NOMO-1 (cell line): ENCODE results near the gene ZNF106.

Experiments
- DNase-seq, 2 experiments: peaks; one replicate each; lab custom pipeline; 2025; ENCODE audit not compliant: unreplicated experiment in 2 of 2; lab: John Stamatoyannopoulos, UW

ZNF106 gene

DNA sequence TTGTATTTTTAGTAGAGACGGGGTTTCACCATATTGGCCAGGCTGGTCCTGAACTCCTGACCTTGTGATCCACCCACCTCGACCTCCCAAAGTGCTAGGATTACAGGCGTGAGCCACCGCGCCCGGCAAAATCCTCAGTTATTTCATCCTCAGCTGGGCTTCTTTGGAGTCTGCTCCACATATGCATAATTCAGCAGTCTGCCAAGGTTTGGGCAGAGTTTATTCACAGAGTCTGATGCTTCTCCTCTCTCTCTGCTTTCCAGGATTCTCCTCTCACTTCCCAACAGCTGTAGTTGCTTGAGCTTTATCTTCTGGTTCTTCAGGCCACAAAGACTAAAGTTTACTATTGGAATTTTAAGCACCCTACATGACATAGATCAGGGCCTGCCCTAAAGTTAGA is 8.2 kb downstream of the ZNF106 start:
- DNase-seq, result no peak

DNA sequence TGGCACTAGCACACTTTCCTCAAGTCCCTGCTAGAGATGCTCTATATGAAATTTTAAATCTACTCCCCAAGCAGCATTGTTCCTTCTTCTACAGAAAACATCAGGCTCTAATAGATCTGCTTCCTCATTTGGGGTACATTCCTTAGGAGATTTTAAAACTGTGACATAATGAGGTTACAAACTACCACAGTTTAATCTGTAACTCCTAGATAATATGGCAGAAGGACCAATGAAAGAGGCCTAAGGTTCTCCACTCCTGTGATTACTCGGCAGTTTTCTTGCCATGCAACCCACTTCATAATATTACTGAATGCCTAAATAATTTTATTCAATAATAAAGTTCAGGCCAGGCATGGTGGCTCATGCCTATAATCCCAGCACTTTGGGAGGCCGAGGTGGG is 16.1 kb downstream of the ZNF106 start:
- DNase-seq, result peak in 1 of 2 experiments; percentile 24

DNA sequence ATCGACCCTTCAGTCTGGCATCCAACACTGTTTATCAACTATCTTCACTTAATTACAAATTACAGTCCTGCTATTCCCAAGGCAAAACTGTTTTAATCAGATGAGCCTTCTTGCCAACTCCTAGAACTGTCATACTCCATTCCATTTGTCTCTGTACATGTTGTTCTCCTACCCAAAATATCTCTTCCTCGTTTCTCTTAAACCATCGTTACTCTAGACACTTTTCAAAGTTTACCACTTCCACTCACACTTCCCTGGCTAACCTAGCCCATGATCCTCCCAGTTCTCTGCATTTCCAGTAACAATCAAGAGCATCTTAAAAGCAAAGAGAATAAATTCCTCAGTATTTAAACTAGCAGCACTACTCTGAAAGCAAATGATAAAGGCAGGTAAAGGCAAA is 19.9 kb downstream of the ZNF106 start:
- no peak for DNase-seq

DNA sequence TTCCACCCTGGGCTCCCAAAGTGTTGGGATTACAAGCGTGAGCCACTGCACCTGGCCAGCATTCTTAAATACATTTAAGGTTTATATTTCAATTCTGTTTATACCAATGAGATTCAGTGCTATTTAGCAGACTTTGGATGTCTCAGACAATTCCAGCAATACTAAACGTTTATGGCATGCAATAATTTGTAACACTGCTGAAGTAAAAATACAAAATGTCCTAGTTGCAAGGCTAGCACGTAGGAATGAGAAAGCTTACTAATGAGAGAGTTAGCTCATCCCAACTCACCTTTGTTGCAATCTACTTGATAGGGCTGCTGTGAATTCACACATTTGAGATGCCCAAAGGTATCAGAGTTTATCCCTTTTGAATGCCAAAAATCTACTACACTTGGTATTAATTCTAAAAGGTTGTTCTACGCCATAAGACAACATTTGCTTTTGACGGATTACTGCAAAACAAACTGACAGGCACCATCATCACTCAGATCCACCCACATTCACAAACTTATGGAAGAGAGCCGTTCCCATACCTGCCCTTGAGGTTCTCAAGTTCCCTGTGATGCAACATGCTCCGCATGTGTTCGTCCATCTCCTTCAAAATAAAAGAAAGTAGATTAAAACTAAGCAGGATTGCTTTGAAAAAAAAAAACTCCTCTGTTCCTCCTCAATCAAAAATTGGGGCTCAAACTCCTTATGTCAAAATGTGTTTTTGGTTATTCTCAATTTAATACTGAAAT is 25.3 kb downstream of the ZNF106 start:
- DNase-seq, result no peak

DNA sequence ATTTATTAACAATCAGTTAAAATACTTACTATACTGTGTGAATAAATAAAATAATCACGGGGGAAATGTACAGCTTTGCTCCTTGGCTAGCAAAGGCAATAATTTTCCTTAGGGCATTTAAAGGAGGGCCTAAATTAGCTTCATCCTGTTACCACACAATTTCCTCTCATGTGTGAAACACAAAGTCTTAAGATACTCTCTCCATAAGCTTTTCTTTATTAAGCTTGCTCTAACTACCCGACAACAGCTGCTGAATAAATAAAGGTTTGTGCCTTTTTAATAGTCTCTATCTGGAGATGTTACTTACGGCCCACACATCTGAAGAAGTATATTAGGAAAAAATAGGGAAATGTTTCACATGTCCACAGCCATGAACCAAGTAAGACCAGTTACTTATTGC is 29.7 kb downstream of the ZNF106 start:
- DNase-seq, result no peak

DNA sequence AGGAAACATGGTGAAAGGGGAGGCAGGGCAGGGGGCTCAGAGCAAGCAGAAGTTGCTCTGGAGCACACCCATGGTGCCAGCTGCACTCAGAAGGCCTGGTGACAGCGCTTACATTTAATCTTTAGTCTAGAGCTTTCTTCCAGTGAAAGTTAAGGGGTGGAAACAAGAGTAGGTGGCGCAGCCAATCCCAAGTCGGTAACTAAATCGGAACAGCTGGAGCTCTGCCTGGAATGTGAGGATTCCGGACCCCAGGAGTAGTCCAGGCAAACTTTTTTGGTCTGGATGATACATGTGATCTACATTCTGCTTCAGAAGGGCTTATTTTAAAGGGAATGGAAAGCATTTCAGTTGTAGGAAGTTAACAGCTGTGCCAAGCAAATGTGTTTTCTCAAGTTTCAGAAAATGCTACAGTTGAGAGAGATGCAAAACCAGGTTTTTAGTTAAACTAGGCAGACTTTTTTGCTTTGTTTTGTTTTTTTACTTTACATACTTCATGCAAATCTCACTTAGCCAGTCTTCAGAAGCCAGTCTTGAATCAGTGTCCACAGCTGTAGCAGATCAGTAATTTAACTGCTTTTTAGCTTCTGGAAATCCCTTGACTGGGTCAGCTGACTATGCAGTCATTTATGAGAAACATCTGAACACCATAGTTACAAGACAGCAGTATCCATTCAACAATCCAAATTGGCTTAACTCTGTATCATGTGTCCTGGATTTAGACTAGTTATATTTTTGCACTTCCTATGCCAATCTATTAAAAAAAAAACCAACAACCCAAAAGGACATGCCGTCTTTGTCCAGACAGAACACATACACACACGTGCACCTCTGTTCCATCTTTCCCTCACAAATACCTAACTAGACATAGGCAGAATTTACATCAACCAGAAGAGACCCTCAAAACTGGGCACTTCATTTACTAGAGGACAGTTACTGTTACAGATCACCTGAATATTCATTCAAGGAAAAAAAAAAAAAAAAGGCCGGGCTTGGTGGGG is 33.2 kb downstream of the ZNF106 start:
- DNase-seq, result no peak

DNA sequence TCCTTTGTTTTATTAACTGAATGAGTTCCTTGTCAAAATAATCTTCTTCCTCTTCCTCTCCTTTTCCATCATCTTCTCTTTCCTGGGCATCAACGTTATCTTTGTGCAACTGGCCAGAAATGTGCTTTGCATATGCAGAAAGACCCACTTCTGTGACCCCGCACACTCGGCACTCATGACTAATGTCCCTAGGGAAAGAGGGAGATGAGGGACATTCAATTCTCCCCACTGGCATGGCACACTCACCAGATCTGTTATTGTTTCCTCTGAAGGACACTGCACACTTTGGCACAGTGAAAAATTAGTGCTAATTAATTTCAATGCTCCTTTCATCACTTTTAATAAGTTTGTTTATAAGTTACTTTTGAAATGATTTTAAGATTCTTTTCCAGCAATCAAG is 34.0 kb downstream of the ZNF106 start:
- DNase-seq, result no peak

DNA sequence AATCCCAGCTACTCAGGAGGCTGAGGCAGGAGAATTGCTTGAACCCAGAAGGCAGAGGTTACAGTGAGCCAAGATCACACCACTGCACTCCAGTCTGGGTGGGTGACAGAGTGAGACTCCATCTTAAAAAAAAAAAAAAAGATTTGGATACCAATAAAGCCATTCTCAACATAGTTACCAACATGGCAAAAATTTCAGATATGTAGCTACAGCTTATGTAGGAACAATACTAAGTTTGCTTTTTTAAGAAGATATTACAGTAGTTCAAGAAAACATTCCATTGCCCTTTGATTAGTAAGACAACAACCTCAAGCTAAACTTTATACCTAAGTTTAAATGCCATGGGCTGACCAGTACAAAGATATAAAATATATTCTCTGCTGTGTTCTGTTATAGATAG is 34.4 kb downstream of the ZNF106 start:
- DNase-seq, result no peak

DNA sequence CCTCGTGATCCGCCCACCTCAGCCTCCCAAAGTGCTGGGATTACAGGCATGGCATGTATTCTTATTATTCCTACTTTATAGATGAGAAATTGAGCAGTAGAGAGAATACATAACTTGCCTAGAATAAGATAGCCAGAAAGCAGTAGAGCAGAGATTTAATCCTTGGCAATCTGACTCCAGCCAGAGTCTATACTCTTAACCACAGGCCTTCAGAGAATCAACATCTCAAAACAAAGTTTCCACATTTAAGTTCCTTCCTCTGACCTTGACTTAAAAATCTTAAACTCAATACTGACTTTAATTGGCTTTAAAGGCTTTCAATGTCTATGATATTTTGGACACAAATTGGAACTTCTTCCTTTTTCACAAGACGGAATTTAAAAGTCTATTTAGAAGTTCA is 37.1 kb downstream of the ZNF106 start:
- no peak for DNase-seq

DNA sequence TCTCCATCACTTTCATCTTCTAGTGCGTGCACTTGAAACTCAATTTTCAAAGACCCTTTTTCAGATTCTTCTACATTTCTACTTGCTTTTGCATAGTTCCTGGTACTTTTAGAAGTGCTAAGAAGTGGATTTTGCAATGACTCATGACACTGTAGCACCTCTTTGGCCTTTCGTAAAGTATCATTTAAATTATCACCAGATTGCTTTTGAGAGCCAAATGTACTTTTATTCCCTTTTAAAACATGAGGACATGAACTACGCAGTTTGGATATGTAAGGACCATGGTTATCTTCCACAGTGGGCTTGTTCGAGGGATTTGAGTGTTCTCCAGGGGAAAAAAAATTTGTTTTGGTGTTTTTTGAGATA is 40.5 kb downstream of the ZNF106 start:
- DNase-seq, result no peak

DNA sequence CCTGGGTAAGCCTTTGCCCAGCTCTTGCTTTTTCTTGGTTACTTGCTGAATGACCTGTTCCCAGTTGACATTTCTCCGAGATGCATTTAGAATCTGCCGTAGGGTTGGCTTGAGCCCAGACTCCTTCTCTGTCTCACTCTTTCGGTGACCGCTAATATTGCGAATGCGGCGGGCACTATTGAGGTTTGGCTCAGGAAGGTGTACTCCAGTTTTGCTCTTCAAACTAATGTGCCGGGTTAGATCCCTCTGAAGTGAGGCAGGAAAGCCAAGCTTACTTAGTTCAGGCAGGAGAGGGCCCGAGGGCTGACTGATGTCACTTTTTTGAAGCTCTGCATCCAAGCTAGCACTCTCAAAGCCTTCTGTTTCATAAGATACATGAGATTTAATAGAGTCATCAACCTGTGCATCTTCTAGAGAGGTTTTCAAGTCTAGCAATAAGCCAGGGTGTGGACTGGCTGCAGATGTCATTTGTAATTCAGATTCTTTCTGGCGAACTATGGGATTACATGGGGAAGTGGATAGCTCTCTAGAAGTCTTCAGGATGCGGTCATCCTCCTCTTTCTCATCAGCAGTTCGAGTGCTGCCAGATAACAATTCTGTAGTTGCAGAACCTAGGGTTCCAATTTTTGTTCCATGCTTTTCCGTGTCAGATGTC is 41.0 kb downstream of the ZNF106 start:
- no peak for DNase-seq

DNA sequence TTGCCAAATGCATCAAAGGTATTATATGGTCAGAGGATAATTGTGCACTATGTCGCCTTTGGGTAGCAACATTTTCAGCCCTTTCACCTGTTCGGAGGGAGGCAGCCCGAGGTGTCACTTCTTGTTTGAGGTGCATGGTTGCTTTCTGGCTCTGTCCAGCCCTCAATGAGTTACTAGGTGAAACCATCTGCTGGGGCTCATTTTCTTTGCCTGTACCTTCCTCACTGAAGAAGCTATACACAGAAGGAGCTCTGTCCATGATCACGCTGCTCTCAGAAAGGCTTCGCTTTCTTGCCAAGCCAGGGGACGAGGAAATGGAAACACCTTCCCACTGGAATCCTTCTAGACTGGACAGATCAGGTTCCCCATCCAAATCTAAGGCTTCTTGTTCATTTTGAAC is 42.7 kb downstream of the ZNF106 start:
- no peak for DNase-seq

DNA sequence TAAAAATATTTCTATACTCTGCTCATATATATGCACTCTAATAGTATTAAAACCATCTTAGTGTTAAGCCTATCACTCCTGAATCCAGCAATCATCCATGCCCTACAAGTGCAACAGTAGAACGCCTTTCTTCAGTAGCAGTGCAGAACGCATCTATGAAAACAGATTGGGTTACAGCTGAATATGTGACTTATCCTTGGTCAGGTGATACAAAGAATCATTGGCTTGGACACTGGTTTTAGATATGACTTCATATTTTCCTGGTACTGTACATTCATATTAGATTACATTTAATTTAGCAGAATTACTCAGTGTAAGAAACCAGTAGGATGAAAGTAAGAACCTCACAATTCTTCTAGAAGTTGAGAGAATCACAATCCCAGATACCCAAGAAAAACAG is 43.3 kb downstream of the ZNF106 start:
- no peak for DNase-seq

DNA sequence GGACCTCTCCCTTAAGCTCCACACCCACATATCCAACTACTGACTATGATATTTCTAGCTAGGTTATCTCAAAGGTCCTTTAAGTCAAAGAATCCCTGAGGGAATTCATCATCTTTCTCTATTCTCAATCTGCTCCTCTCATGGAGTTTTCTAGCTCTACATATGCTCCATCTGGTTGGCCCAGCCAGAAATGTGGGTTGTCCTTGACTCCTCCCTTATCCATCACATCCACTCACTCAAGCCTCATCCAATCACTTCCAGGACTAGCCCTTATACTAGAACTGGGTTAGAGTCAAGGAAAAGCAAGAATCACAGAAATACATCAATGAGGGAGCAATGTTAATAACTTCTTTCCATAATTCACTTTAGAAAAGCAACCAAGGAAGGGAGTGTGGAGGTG is 45.4 kb downstream of the ZNF106 start:
- DNase-seq, result no peak

DNA sequence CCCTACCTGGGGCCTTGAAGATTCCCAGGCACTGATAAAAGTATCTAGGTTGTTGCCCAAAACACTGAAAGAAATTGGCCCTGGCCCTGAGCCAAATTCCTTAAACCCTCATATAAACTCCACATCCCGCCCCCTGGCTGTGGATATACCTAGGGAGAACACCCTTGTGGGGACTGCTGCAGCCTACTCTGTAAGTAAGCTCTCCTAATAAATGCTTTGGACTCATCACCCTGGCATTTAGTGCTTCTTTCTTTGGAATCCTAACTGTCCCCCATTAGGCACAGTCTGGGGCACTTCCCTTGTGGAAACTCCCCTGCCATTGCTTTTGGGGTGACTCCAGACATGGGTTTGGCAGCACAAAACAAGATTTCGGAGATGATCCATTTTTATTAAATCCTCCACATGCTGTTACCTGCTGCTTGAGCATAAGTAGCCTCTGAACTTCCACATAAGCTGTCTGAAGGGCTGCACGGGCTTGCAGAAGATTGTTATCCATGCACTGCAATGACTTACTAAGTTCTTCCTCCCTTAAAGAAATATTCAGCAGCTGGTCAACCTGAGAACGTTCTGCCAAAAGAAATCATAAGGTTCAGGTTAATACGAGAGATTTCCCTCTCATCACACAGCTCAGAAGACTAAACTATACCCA is 46.4 kb downstream of the ZNF106 start:
- no peak for DNase-seq

DNA sequence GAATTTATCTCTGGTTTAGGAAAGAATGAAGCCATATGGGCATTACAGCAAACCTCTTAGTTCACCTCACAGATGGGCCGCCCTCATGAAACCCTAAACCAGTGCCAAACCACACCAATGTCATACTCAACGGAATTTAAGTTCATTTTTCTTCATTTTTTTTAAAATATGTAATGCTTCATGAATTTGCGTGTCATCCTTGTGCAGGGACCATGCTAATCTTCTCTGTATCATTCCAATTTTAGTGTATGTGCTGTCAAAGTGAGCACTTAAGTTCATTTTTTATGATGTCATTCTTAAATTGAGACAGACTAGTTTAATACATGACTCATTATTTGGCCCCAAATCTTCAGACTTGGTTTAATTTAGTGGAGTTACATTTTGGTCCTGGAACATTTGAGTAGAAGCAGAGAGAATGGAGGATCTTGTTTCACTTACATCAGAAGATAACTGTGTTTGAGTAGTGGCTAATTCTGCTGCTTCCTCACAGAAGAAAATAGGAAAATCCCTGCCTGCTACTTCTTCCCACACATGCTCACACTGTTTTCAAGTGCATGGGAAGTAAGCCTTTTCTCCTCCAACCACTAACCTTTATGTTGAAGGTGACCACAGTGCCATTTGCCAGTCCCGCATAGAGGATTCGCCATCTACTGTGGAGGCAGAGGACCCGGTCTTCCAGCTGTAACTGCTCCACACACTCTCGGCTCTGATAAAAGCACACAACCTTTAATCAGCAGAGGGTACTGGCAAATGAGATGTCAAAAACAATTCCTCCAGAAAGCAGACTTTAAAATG is 63.3 kb downstream of the ZNF106 start:
- DNase-seq, result no peak

DNA sequence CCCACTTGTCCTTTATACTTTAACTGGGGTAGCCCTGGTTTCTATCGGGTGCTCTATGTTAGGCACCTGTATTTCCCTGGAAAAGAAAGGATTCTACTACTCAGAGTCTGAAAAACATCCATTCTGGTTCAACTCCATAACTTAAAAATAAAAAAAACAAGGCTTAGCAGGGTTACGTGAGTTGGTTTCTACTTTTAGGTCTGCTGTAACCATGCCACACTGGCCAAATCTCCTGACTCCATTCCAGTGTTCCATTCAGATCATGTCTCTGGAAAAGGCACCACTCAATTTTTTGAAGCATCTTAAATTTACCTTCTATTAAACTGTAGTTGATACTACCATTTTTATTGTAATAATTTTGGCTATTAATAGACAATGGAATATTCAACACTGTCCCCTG is 69.6 kb downstream of the ZNF106 start:
- no peak for DNase-seq

DNA sequence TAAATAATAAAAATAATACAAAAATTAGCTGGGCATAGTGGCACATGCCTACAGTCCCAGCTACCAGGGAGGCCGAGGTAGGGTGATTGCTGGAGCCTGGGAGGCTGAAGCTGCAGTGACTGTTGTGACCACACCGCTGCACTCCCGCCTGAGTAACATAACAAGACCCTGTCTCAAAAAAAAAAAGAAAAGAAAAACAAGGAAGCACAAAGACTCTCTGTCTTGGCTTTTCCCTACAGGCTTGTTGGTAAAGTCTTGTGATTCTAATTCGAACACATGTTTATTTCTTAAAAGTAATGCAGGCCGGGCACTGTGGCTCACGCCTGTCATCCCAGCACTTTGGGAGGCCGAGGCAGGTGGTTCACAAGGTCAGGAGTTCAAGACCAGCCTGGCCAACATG is 71.6 kb downstream of the ZNF106 start:
- no peak for DNase-seq

DNA sequence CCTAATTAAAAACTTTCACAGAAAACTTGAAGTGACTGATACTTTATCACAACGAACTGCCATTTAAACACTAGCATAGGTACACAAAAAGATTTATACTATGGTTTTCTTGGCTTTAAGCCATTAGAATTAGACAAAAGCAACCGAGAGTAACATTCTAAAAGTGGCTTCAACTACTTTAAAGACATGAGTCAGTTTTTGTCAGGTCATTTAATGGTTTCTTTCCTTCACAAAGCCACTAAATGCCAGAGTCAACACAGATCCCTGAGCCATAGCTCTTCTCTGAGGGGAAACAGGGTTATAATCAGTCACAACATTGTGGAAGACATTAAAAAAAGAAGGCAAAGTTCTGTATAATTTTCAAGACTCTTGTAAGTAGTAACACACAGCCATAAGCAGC is 77.0 kb downstream of the ZNF106 start:
- no peak for DNase-seq

DNA sequence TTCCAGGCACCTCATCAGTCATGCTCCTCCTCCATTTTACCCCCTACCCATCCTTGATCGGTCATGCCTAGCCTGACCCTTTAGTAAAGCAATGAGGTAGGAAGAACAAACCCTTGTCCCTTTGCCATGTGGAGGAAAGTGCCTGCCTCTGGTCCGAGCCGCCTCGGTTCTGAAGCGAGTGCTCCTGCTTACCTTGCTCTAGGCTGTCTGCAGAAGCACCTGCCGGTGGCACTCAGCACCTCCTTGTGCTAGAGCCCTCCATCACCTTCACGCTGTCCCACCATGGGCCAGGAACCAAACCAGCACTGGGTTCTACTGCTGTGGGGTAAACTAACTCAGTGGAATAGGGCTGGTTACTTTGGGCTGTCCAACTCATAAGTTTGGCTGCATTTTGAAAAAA is 79.1 kb downstream of the ZNF106 start:
- DNase-seq, result no peak
